HG02623 (cell line): Measurements from ENCODE around the gene COBL.

ENCODE experiments used
- ATAC-seq: cut with Tn5 transposase; IDR thresholded peaks from one replicate; pipeline ENCODE4 v1.9.1; 2021; ENCODE audit warnings: moderate library complexity; ENCODE audit not compliant: unreplicated experiment

Gene COBL

DNA sequence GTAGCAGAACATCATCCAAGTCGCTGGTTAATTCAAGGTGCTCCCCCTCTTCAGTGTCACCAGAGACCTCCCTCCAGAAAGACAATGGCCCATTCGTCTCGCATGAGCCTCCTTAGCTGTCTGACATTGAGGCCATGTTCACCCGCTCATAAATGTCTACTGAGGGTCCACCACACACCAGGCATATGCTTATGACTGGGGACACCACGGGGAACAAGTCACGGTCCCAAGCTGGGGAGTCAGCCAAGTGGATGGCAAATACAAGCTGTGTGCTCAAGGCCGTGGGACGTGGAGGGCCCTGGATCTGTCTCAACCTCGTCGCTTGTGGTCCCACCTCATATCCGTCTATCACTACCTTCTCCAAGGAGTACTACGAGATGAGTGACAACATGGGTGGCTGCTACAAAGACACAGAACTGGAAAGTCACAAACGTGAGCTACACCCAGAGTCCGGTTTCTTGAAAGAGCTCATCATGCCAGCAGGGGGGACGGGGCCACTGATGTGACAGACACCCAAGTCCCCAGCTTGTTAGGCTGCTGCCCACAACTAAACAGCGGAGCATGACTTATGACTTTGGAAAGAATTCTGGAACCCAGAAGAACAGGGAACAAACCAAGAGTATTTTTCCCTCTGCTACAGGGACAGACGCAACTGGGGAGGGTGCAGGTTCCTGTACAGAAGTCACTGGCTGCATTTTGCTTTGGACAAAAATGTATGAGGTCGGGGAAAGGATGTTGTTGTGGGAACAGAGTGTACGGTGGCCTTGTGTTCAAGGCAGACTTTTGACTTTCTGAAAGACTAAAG lies 189.6 kb downstream of the COBL start:
- ATAC-seq, result no peak

DNA sequence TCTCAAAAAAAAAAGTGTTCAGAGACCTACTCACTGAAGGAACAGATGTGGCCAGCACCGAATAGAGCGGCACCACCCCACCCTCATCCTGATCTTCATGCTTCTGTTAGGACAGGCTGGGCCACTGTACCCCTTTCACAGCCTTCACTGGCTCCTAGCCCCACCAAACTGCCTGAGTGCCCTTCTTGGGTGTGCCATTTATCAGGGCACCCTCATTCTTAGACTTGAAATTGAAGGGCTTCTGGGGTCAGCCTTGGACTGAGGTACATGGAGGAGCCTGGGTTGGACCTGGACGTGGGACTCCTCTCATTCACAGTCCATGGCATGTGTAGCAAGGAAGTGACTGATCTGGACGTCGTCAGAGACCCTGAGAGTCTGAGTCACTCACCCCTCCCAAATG lies 190.3 kb downstream of the COBL start:
- no peak for ATAC-seq

DNA sequence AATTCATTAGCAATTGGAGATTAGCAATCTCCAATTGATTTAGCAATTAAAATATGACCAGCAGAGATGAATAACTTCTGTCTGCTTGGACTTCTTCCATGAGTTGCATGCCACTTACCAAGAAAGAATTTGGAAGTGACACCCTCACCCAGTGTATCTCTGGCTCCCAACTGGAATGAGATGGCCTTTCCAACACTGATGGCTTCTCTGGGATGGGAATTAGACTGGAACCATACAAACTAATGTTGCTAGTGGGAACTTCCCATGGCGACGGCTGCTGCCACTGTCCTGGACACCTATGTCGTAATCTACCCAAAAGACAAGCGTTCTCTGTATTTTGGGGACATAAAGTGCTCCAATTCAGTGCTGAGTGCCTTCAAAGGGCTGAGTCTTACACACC lies 192.3 kb downstream of the COBL start:
- ATAC-seq, result no peak

DNA sequence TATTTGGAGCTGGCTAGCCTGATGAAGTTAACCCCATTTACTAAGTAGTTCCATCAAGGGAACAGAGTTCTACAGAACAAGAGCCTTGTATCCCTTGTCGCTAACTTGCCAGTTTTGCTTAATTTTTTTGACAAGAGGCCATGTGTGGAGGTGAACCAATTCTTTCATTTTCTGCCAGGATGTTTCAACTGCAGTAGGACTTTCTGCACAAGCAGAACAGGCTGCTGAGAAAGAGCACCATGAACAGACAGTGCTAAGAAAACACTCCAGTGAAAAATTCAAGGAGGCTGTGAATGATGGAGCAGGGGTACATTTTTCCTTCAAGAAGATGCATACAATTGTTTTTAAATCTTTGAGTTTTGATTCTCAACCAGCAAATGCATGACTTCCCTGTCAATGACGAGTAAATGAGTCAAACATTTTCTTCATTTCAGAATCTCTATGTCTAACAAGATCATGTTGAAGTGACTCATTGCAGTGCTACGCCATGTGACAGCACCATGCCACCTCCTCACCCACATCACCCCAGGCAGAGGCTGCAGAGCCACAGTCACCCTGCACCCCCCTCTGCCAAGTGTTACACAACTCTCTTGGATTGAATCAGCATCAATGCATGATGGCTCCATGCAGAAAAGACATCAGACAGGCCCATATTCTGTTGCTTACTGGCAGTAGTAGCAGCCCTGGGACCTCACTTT lies 193.1 kb downstream of the COBL start:
- ATAC-seq, result no peak

DNA sequence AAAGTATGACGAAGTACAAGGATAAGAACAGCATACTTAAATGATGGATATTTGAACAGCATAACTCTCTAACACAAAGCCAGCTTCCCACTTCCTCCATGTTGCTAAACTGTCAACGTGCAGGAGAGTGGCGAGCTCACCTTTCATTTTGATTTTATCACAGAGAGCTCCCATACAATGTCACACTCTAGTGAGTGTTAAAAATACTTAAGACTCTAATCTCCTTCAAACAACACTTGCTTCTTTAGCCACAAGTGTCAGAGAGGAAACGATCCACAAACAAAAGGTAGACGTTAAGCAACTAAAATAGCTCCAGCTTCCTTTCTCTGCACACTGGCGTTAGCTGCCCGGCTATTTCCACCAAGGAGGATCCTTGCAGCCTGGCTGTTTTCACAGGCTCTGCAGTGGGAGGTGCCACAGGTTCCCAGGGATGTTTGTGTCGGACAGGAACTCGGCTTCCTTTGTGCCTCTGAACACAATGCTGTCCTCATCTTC lies 194.6 kb downstream of the COBL start:
- no peak for ATAC-seq

DNA sequence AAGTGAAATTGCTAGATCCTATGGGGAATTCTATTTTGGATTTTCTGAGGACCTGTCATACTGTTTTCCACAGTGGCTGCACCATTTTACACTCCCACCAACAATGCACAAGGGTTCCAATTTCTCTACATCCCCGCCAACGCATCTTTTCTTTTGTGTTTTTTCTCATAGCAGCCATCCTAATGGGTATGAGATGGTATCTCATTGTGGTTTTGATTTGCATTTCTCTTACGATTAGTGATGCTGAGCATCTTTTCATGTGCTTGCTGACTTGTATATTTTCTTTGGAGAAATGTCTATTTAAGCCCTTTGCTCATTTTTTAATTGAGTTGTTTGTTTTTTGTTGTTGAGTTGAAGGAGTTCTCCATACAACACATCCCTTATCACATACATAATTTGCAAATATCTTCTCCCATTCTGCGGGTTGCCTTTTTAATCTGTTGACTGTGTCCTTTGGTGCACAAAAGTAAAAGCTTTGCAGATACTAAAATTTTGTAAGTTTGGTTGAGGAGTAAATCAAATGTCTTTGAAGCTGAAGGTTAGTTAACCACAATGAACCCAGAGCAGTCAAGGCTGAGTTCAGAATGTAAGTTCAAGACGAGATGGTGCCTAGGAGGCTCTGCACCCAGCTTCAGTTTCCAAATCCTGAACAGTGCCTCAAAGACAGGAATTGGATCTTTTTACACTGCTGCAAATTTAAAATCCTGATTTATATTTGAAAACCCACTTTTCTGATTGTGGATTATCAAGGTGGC lies 195.4 kb downstream of the COBL start:
- ATAC-seq, result no peak

DNA sequence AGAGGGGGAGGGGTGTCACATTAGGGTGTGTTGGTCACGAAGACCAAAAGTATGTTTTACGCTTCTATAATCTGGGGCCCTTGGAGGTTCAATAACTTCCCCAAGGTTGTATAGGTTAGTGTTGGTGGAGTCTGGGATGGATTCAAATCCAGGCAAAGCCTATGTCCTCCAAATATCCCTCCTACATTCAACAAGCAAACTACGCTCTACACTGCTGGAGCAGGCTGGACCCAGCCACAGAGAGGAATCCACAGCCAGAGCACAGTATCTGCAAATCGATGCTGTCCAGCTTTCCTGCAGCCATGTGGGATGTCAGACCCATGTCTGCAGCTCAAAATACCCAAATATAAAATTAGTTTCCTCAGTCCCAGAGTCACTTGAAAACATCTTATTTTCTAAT lies 198.0 kb downstream of the COBL start:
- ATAC-seq, result no peak

DNA sequence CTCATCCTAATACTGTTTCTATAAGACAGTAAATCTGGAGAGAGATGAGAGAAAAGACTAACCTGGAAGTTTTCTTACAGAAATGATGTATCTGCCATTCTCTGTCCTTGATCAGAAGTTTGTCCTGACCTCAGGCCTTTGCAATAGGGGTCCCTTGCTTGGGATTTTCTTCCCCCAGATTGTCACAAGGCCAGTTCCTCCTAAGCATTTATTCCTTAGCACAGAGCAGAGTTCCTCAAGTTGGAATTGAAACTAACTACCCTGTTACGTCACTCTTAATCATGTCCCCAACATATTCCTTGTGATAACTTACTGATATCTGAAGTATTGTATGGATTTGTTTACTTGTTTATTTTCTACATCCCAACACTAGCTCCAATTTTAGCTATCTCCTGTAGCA lies 202.1 kb downstream of the COBL start:
- no peak for ATAC-seq

DNA sequence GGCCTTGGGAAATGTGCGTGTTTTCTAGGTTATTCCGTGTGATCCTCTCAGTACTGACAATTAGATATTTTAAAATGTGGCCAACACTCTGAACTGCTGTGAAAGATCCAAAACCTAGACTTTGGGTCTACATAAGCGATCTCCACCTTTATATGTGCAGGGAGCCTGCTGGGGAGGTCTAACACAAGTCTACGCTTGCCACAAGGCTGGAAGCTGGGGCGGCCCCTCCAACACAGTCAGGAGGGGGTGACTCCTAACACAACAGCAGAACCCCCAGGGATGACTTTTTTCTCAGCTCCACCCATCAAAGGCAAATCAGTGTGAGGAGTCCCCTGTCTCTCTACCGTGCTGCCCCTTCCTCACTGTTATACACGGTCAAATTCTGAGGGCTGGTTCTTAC lies 202.6 kb downstream of the COBL start:
- ATAC-seq, result no peak

DNA sequence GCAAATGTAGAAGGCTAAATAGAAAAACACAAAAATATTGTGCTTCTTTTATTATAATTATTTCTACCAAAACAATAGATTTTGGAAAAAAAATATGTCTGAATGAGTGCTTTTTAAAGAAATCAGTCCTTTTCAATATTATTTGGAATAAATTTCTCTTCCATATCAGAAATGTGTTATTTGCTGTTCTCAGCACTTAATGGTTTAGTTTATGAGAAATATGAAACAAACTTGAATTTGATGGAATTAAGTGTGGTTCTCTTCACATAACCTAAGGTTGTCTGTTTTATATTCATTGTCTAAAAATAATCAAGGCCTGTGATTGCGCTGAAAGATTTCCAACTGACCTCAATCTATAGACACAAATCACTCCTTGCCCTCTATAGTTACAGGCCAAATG lies 203.0 kb downstream of the COBL start:
- no peak for ATAC-seq

DNA sequence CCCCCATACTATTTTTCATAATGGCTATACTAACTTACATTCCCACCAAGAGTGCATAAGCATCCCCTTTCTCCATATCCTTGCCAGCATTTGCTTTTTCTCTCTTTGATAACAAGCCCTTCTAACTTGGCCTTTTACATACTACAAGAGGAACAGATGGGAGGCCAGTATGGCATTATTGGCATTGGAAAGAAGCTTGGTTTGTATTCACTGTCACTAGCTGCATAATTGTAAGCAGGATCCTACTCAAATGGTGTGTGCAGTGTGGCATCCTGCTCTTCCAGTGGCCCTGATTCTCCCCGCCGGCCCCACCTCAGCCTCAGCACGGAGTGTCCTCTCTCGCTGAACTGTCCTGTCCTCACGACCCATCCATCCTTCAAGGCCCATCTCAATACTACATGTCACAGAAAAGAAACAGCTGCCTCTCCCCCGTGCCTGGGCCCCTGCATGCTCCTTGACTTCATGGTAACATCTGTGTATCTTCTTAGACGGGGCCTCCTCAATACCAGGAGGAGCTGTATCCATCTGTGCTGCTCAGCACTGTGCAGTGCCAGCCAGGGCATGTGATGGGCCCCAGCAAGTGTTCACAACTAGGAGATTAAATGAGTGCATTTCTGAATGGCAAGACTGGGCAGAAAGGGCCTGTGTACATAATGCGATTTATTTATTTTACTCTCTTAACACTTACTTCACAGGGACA lies 205.2 kb downstream of the COBL start:
- ATAC-seq, result no peak

DNA sequence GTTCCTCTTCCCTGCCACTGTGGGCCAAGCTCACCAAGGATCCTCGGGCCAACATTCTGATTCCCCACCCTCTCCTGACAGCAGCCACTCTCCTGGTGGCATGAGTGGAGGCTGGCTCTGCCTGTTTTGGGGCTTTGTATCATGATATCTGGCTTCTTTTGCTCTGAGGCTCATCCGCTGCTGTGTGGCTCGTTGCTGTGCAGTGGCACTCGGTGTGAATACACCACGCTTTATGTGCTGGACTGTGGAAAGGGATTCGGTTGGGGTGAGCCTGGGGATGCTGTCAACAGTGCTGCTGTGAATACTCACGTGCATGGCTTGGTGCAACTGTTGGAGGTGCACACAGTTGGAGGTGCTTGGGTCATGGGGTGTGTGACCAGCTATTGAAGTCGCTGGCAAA lies 208.5 kb downstream of the COBL start:
- ATAC-seq, result no peak

DNA sequence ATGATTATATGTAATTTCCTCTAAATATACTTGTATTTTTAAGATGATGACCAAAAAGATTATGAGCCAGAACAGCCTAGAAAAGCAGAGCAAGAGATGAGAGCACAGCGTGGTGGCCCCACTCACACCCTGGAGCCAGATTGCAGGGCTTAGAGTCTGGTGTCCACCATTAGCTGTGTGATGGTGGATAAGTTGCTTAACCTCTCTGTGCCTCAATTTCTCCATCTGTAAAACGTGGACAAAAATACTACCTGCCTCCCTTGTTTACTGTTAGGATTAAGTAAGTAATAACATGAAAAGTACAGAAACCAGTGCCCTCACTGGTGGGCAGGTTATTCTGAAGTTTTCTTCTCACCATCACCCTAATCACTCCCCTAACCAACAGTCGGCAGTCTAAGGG lies 212.3 kb downstream of the COBL start:
- no peak for ATAC-seq

DNA sequence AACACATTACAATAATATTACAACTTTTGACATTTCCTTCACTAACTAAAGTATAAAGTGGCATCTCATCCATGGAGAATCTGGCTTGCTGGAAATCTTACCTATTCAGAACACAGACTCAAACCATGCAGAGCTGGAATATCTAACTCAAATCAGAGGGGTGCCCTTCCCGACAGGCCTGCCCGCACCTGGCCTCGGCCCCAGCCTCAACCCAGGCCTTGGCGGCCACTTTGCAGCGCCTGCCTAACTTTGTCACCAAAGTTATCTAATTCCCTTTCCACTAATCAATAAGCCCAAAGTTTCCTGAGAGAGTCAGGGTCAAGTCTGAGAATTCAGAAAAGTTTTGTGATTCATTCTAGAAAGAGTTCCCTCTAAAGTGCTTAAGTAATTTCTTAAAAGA lies 212.9 kb downstream of the COBL start:
- no peak for ATAC-seq

DNA sequence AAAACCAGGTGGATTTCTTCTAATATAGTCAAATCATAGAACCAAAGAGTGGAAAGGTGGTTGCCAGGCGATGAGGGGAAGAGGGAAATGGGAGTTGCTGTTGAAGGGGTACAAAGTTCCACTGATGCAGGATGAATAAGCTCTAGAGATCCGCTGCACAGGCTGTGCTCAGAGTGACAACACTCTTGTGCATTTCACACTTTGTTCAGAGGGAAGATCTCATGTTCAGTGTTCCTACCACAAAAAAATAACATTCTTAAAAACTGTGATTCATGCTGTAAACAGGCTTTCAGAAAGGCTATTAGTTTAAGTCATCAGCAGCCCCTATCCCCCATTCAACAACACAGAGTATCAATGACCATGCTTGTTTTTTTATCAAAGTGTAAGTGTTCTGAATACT lies 213.8 kb downstream of the COBL start:
- no peak for ATAC-seq

DNA sequence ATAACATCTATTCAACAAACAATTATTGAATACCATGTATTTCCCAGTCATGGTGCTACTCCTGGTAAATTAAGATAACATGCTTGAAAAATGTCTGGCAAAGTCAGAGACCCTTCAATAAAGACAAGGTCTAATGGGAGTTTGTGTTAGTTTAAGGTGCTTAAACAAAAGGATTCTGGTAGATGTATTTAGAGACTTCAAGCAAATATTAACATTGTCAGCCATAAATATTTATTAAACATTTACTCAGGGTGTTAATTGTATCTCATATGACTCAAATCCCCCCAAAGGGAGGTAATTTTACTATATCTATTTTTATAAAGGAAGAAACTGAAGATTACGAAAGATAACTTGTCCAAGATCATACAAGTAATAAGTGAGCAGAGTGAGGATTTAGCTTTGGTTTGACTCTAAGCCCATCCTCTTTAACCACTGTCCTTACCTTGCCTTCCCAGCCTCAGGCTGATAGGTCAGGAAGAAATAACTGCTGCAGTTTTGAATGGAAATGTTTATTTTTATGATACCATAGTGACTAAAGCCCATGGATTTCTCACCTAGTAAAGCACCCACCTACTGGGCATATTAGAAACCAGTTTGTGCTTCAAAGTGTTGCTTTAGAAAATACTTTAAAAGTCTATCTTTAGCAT lies 215.4 kb downstream of the COBL start:
- ATAC-seq, result no peak

DNA sequence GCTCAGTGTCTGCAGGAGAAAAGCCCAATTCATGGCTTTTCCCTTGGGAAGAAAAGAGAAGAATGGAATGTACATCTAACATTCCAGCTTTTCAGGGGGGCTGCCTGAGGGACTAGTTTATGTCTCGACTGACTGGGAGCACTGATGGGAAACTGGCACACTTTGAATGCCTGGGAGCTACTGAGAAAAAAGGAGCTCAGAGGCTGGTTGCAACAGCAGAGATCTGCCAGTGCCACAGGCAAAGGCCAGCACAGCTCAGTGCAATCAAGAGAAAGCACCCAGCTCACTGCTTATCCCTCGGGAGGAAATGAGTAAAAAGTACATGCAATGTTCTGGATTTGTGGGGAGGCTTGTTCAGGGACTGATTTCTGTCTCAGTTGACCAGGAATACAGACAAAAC lies 226.2 kb downstream of the COBL start:
- ATAC-seq, result no peak

DNA sequence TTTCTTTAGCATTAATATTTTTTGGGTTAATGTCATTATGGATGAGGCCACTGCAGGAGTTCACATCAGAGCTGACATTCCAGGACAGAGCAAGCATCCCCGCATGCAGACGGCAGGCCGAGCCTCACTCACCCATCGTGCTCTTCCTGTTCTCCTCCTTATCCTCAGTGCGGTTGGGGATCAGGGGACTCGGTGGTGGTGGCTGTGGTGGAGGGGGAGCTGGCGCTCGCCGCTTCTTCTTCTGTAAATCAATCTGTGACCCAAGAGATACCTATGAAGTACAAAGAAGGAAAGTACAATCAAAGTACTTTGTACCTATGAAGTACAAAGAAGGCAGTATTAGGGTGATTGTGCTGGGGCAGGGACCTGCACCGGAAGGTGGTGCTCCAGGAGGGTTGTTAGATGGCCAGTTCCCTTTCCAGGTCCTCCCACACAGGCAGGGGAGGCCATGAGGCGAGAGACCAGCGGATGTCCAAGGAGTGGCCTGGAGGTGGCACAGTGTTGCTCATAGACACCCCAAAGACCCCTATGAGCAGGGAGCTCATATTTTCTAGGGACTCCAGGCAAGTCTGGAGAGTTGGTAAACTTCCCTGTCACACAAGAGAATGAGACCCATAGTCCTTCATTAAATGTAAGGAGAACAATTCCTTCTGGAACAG lies 231.4 kb downstream of the COBL start:
- no peak for ATAC-seq

DNA sequence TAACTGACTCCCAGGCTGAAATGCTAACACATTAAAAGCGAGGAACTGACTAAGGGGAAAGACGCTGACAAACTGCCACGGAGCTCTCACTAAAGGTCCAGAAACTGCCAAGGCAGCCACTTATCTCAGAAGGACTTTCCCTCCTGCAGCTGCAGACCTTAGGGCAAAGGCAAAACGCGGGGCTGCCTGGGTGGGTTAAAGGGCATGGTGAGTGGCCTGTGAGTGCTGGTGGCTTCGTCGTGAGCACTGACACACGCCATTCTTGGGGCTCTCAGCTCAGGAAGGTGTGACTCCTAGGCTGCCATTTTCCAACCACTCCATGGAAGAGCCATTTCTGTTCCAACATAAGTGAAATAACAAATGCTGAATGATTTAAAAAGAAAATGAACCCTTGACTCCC lies 232.5 kb downstream of the COBL start:
- ATAC-seq, result no peak

DNA sequence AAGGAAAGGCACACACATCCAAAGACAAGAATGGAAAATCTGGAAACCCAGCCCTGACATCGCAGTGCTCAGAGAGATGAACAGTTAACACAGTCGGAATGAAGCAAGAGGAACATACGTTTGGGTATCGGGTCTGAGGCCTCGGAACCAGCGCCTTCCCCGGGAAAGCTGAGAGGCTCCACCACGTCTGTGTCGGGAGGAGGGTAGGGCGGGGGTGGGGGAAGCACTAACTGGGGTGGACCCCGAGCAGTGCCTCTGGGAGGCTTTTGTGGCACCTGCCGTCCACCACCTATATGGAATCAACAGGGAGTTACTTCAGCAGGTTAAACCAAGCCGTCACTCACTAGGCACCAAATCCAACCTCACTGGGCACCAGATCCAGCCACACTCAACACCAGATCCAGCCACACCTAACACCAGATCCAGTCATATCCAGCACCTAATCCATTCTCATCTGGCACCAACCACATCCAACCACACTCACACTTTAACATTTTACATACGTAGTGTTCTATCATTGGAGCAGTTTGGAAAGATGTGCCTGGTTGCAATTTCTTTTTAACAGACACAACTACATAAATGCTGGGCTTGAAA lies 233.6 kb downstream of the COBL start:
- no peak for ATAC-seq
